GM12878 (cell line): ENCODE measurements around the gene UBAC2. TPM values are rescaled to one million over a fixed set of nuclear protein-coding genes. Genes with fewer than 3 reads are reported as not detected.

Source experiments
- ATAC-seq: fragments of 200-7000 bp; cut with Tn5 transposase; 3 replicates; pipeline ENCODE4 v1.9.1; 2020; ENCODE audit warnings: mild to moderate bottlenecking, moderate library complexity
- BruUV-seq: library from RNA; stranded (reverse); fragments of 400-500 nt; replicated peaks from 2 replicates; lab custom pipeline; 2021; lab: Mats Ljungman, UMichigan
- CTCF ChIA-PET: fragments of 300-600 bp; sonication (Branson Sonifier 250); formaldehyde crosslinking; extraction: SDS; loops from one replicate; lab custom pipeline; 2021; ENCODE audit warnings: inconsistent platforms; lab: Yijun Ruan, JAX
- POLR2A ChIA-PET: fragments of 350-600 bp; formaldehyde crosslinking; extraction: SDS; loops from one replicate; lab custom pipeline; 2021; ENCODE audit warnings: inconsistent platforms; lab: Charles Lee
- RAD21 ChIA-PET: fragments of 300-600 bp; sonication (Branson Sonifier 250); formaldehyde crosslinking; loops from one replicate; lab custom pipeline; 2023; ENCODE audit warnings: antibody characterized with exemption; ENCODE audit not compliant: unreplicated experiment; lab: Charles Lee
- SMC1A ChIA-PET: fragments of 300-600 bp; sonication (Branson Sonifier 250); formaldehyde crosslinking; loops from one replicate; lab custom pipeline; 2023; ENCODE audit not compliant: unreplicated experiment, uncharacterized antibody; lab: Charles Lee
- DNase-seq: peaks from one replicate; pipeline ENCODE4 v3.0.0-alpha.2; 2011; ENCODE audit warnings: low read depth, low spot score
- FAIRE-seq: peaks from 3 replicates; lab custom pipeline; 2011; peaks lifted over from hg19 to GRCh38; lab: Jason Lieb, UNC
- H2AFZ ChIP-seq: 2 replicates; pipeline ENCODE4 v1.6.0; 2011; ENCODE audit warnings: low read depth, low read length, control low read depth; ENCODE audit not compliant: control insufficient read depth
- H3K27ac ChIP-seq: 2 replicates; pipeline ENCODE4 v1.5.1; 2011; ENCODE audit warnings: control low read depth; ENCODE audit not compliant: control insufficient read depth, insufficient read depth
- H3K27me3 ChIP-seq, 2 experiments: replicated peaks in 1 of 2; 2 replicates each; pipeline versions ENCODE4 v1.6.0 to v1.6.1; 2011; ENCODE audit warnings: low read length in 1 of 2; ENCODE audit not compliant: control insufficient read depth in 2 of 2, insufficient read depth in 2 of 2
- H3K36me3 ChIP-seq, 2 experiments: 2 replicates each; pipeline ENCODE4 v1.5.1; 2011; ENCODE audit warnings: low read length in 1 of 2; ENCODE audit not compliant: control insufficient read depth in 2 of 2, insufficient read depth in 2 of 2
- H3K4me1 ChIP-seq: 2 replicates; pipeline ENCODE4 v1.6.1; 2011; ENCODE audit warnings: mild to moderate bottlenecking, low read length, moderate library complexity, mixed read lengths; ENCODE audit not compliant: control insufficient read depth, insufficient read depth
- H3K4me2 ChIP-seq: 2 replicates; pipeline ENCODE4 v1.6.0; 2011; ENCODE audit warnings: control low read depth; ENCODE audit not compliant: control insufficient read depth, insufficient read depth
- H3K4me3 ChIP-seq: fragments of 200-600 bp; sonication (generic); 2 replicates; pipeline ENCODE4 v1.5.1; 2016
- H3K79me2 ChIP-seq: 2 replicates; pipeline ENCODE4 v1.6.0; 2011; ENCODE audit warnings: low read length; ENCODE audit not compliant: control insufficient read depth, insufficient read depth
- H3K9ac ChIP-seq: 2 replicates; pipeline ENCODE4 v1.8.0; 2011; ENCODE audit warnings: low read length, control low read depth, mixed read lengths; ENCODE audit not compliant: control insufficient read depth, insufficient read depth
- H3K9me3 ChIP-seq: replicated peaks from 3 replicates; pipeline ENCODE4 v1.5.1; 2011; ENCODE audit warnings: mild to moderate bottlenecking, low read length; ENCODE audit not compliant: control insufficient read depth, insufficient read depth
- H4K20me1 ChIP-seq: 2 replicates; pipeline ENCODE4 v1.6.0; 2011; ENCODE audit not compliant: control insufficient read depth, insufficient read depth
- ATF3 ChIP-seq: IDR thresholded peaks from 2 replicates; pipeline ENCODE4 v1.6.1; 2011; ENCODE audit warnings: low read depth, mild to moderate bottlenecking, low read length, moderate library complexity, borderline replicate concordance; ENCODE audit errors: extremely low read depth
- MXI1 ChIP-seq: fragments of 150-350 bp; IDR thresholded peaks from 2 replicates; pipeline ENCODE4 v1.6.1; 2011; ENCODE audit warnings: low read depth, mild to moderate bottlenecking, inconsistent platforms, low read length, improper control_type of control experiment
- MYB ChIP-seq: fragments of 150-350 bp; IDR thresholded peaks from 2 replicates; pipeline ENCODE4 v1.6.1; 2014; ENCODE audit warnings: mild to moderate bottlenecking, low read depth, low read length, borderline replicate concordance
- NFYA ChIP-seq: IDR thresholded peaks from 2 replicates; pipeline ENCODE4 v1.6.1; 2011; ENCODE audit warnings: low read depth, mild to moderate bottlenecking, low read length, improper control_type of control experiment, borderline replicate concordance
- YY1 ChIP-seq: IDR thresholded peaks from 2 replicates; pipeline ENCODE4 v1.6.1; 2011; ENCODE audit warnings: low read depth, mild to moderate bottlenecking, low read length
- WGBS: methylation state at CpG from one replicate; pipeline ENCODE4 v1.1.6; 2016; ENCODE audit warnings: low lambda C conversion rate; ENCODE audit not compliant: insufficient replicate concordance, insufficient coverage; ENCODE audit errors: missing lambda C conversion rate; 5-methylcytosine and 5-hydroxymethylcytosine counted together
- in situ Hi-C: fragments of 300-500 bp; cut with MboI; formaldehyde crosslinking; loops from 9 replicates; pipeline ENCODE4 v1.14.3; 2018; ENCODE audit warnings: mixed read lengths
- intact Hi-C: fragments of 100-400 bp; cut with micrococcal nuclease; formaldehyde crosslinking; loops from one replicate; pipeline ENCODE4 v1.14.2; 2022; ENCODE audit not compliant: unreplicated experiment
- polyA plus RNA-seq, 11 experiments: library from polyadenylated mRNA; depleted of rRNA in 4 of 11; unstranded in 6 of 11; stranded (reverse) in 5 of 11; fragments of >200 nt; fragmentation: Nextera tagmentation in 4 of 11; fragmentation: Illumina TruSeq in 1 of 11; extraction: Ambion mirVana in 4 of 11; extraction: Trizol in 1 of 11; gene quantifications; 1 replicate in 1 of 11; 2 replicates in 10 of 11; pipeline versions ENCODE4 v1.2.1 to v1.2.3, GENCODE V29; 2011 to 2016; ENCODE audit warnings: inconsistent platforms in 2 of 11, missing spikeins in 2 of 11, low read depth in 1 of 11
- total RNA-seq, 4 experiments: library from RNA; depleted of rRNA in 3 of 4; stranded (reverse); fragments of >200 nt in 3 of 4; fragmentation: Illumina TruSeq in 1 of 4; extraction: Trizol in 1 of 4; gene quantifications; 2 replicates each; pipeline versions ENCODE4 v1.2.1 to v1.2.3, GENCODE V29; 2013 to 2021
- TF ChIP-seq, protein P1 (sequence below): IDR thresholded peaks from 2 replicates; pipeline ENCODE4 v1.6.1; 2012; ENCODE audit warnings: mild to moderate bottlenecking, low read depth, low read length

UBAC2 gene
- total and polyA plus RNA-seq, 10 of the 15 experiments (the other 5 are each of a cell fraction or from before 2014, with no cell fraction given), result 3.0 to 54.6 (median 17.4) TPM

- Histone ChIP-seq H2AFZ (no peak overlapping the region), H3K36me3 (no peaks in the 10 kb centered on the region), H4K20me1 (no peaks in the 10 kb centered on the region), H3K4me3 (no peak overlapping the region), H3K27me3 (no peaks in the 10 kb centered on the region), H3K9ac (no peak overlapping the region), H3K27ac (no peak overlapping the region), H3K4me2 (no peak overlapping the region), H3K79me2 (peaks cover 20% of the 10 kb centered on the region), H3K4me1 (peaks cover 56% of the 10 kb centered on the region), H3K9me3 (no peaks in the 10 kb centered on the region)
- ChIA-PET SMC1A (interaction anchor here (0.6 to 2.7 kb wide), 14 partner anchors 12 to 91 kb away, joined by 3 to 12 read pairs (median 4); no protein-coding TSS in a partner anchor), POLR2A (no interaction called here), RAD21 (interaction anchor here (1.3 to 2.9 kb wide), 3 partner anchors 13 to 91 kb away, joined by 3 to 15 read pairs (median 14); no protein-coding TSS in a partner anchor), CTCF (interaction anchor here (1.0 to 2.2 kb wide), 2 partner anchors 30 to 91 kb away, joined by 3 to 11 read pairs; no protein-coding TSS in a partner anchor)
- no peak for FAIRE-seq
- TF ChIP-seq MXI1 (no peak), ATF3 (no peak), NFYA (no peak), MYB (no peak), YY1 (no peak)
- TF ChIP-seq, protein P1, sequence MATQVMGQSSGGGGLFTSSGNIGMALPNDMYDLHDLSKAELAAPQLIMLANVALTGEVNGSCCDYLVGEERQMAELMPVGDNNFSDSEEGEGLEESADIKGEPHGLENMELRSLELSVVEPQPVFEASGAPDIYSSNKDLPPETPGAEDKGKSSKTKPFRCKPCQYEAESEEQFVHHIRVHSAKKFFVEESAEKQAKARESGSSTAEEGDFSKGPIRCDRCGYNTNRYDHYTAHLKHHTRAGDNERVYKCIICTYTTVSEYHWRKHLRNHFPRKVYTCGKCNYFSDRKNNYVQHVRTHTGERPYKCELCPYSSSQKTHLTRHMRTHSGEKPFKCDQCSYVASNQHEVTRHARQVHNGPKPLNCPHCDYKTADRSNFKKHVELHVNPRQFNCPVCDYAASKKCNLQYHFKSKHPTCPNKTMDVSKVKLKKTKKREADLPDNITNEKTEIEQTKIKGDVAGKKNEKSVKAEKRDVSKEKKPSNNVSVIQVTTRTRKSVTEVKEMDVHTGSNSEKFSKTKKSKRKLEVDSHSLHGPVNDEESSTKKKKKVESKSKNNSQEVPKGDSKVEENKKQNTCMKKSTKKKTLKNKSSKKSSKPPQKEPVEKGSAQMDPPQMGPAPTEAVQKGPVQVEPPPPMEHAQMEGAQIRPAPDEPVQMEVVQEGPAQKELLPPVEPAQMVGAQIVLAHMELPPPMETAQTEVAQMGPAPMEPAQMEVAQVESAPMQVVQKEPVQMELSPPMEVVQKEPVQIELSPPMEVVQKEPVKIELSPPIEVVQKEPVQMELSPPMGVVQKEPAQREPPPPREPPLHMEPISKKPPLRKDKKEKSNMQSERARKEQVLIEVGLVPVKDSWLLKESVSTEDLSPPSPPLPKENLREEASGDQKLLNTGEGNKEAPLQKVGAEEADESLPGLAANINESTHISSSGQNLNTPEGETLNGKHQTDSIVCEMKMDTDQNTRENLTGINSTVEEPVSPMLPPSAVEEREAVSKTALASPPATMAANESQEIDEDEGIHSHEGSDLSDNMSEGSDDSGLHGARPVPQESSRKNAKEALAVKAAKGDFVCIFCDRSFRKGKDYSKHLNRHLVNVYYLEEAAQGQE, result no peak
- intact Hi-C loops, result no loop called here
- in situ Hi-C loops, result no loop called here
- no TSS peak for BruUV-seq
- ATAC-seq, result no peak
- 77% methylated on average over 3 of the region's 3 CpGs for WGBS
- no peak for DNase-seq
These were observed 160.5 kb downstream of the UBAC2 start for GRCh38 chr13:99361197-99361596.
